HG03378 (cell line): ENCODE measurements around the gene SNRPA.
"Not testable (repeated sequence)": the region's sequence is repeated elsewhere in the genome, so short reads cannot be mapped to it uniquely, and the experiment has no call there.

ENCODE experiments used
- ATAC-seq: cut with Tn5 transposase; IDR thresholded peaks from one replicate; pipeline ENCODE4 v1.9.1; 2021; ENCODE audit warnings: mild to moderate bottlenecking, moderate library complexity; ENCODE audit not compliant: unreplicated experiment

SNRPA gene

DNA sequence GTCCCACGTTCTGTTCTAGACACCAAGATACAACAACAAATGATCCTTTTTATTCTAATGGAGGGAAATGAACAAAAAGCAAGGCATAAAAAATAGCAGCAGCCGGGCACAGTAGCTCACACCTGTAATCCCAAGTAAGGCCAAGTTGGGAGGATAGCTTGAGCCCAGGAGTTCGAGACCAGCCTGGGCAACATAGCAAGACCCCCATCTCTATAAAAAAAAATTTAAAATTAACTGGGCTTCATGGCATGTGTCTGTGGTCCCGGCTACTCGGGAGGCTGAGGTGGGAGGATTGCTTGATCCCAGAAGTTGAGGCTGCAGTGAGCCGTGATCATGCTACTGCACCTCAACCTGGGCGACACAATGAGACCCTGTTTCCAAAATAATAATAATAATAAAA lies 25.4 kb downstream of the SNRPA start:
- ATAC-seq: no peak

DNA sequence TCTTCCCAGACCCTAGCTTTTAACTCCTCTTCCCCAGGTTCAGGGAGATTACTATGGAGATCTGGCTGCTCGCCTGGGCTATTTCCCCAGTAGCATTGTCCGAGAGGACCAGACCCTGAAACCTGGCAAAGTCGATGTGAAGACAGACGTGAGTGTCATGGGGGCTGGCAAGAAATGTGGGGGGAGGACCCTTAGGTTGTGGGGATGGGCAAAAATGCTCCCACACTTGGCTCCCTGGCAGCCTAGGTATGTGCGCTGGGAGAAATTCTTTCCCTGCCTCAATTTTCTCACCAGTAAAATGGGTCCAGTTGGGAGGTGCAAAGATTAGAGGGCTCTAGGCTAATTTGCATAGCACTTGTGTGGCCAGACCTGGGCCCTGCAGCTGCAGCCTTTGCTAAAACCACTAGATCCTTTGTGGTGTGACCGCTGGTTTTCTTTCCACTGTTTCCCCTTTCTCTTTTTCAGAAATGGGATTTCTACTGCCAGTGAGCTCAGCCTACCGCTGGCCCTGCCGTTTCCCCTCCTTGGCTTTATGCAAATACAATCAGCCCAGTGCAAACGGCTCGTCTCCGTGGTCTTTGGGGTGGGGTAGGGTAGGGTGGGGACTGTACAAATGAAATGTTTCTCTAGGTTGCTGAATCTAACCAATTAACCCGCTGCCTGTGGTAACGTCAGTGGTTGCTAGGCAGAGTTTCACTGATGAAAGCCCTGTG lies 26.1 kb downstream of the SNRPA start:
- peak; percentile 53 for ATAC-seq

DNA sequence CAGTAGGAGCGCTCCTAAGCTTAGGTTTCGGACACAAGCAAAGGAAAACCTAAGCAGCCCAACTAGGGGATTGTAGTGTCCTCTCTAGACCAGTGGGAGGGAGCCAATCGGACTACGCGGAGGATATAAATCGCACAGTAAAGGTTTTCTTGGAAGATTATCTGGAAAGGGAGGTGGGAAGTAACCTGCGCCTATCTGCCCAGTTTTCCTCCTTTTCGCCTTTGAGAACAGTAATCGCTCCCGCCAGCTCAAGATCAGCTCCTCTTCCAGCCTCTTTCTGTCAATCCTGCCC lies 26.6 kb downstream of the SNRPA start:
- no peak for ATAC-seq

DNA sequence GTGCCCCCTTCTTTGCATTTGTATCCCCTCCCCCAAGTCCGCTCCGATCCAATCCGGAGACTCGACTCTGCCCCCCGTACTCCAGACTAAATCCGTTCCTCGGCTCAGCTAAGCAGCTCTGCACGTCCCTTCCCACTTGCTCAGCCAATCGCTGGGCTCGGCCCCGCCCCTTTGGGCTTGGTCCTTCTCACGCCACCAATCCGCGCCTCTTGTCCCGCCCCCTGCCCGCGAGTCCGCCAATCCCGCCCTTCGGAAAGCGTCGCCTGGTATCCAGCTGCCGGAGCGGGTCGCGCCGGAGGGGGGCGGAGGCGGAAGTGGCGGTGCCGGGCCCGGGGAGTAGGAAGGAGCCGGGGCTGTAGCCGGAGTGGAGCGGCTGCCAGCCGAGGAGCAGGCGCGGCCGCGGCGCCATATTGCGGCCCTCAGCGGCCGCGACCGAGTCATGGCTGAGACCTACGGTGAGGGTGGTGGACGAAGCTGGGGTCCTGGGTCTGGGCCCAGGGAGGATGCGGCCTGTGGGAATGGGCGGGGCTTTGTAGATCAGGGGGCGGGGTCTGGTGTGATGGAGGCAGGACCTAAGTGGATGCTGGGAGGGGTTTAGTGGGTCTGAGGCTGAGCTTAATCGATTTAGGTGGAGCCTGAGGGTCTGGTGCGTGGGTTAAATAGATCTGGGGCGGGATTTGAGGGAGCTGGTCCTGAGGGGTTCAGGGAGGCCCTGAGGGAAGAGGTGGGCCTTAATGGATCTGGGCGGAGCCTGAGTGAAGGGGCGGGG lies 27.1 kb downstream of the SNRPA start, which contains the start of gene RAB4B:
Gene RAB4B (plus strand): TSS at position 311 of the 769 bp plus-strand sequence. CDS start 129 bp downstream, at position 440.
- peak; percentile 49 for ATAC-seq

DNA sequence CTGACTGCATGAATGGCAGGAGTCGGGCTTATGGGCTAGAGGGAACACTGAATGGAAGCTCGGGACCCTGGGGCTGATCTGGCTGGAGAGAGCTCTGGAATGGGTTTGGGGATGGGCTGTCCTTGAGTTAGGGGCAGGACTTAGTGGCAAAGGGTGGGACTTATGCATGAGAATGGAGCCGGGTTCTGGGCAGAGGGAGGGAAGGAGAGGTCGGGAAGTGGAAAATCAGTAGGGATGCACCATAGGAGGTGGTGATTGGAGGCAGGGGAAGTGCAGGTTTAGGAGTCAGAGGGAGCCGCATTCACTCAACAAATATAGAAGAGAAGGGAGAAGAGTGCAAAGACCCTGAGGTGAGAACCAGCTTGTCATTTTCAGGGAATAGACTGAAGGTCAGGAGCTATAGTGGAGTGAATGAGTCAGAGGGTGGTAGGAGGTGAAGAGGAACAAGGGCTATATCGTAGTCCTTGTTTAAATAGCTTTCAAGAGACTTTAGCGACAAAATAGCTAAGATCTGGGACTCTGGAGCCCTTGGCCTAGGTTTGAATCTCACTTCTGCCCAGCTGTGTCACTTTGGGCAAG lies 27.8 kb downstream of the SNRPA start:
- no peak for ATAC-seq

DNA sequence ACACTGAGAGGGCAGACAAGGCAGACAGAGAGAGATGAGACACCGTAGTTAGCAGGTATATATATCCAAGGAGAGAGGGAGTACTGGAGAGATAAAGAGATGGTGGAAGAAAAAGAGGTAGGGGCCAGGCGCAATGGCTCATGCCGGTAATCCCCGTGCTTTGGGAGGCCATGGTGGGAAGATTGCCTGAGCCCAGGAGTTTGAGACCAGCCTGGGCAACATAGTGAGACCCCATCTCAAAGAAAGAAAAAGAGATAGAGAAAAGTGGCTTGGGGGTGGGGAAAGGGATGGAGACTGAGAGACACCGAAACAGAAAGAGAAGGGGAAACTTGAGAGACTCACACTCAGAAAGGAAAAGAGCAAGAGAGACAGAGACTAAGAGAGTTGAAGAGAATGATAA lies 29.6 kb downstream of the SNRPA start:
- ATAC-seq: no peak

DNA sequence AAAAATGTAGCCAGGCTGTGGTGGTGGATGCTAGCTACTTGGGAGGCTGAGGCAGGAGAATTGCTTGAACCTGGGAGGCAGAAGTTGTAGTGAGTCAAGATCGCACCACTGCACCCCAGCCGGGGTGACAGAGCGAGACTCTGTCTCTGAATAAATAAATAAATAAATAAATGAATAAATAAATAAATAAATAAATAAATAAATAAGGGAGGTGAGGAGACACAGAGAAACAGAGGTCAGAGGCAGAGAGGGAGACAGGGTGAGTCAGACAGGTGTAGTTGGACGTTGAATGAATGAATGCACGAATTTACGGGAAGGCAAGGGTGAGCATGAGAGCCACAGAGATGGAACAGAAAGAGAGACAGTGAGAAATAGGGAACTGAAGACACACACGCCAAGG lies 30.1 kb downstream of the SNRPA start:
- no peak for ATAC-seq

DNA sequence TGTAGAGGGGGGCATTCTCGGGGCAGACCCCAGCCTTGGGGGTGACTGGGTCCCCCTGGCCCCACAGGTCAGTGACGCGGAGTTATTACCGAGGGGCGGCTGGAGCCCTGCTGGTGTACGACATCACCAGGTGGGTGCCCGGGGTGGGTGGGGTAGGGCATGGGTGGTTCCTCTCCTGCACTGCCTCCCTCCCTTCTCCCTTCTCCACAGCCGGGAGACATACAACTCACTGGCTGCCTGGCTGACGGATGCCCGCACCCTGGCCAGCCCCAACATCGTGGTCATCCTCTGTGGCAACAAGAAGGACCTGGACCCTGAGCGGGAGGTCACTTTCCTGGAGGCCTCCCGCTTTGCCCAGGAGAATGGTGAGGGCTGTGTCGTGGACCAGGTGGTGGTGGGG lies 32.7 kb downstream of the SNRPA start:
- no peak for ATAC-seq

DNA sequence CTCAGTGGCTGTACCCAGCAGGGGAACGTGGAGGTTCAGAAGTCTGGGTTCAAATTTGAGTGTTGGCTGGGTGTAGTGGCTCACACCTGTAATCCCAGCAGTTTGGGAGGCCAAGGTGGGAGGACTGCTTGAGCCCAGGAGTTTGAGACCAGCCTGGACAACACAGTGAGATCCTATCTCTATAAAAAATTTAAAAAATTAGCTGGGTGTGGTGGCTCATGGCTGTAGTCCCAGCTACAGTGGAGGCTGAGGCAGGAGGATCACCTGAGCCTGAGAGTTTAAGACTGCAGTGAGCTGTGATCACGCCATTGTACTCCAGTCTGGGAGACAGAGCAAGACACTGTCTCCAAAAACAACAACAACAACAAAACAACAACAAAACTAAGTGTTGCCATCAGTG lies 33.1 kb downstream of the SNRPA start:
- not testable (repeated sequence) for ATAC-seq

DNA sequence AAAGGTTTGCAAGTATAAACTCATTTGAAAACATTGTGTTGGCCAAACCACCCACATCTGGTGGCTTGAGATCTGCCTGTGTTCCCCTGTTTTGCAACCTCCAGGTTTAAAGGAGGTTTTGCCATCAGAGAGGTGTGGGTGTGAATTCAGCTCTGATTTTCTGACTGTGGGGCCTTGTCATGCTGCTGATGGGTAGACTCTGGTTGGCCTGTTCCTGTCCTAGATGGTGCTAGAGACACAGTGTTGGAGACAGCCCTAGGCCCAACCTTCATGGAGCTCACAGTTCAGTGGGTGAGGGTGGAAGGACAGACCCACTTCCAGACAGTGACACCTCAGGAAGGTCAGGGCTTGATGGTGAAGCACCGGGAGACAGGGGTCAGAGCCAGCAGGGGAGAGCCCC lies 34.5 kb downstream of the SNRPA start:
- no peak for ATAC-seq

DNA sequence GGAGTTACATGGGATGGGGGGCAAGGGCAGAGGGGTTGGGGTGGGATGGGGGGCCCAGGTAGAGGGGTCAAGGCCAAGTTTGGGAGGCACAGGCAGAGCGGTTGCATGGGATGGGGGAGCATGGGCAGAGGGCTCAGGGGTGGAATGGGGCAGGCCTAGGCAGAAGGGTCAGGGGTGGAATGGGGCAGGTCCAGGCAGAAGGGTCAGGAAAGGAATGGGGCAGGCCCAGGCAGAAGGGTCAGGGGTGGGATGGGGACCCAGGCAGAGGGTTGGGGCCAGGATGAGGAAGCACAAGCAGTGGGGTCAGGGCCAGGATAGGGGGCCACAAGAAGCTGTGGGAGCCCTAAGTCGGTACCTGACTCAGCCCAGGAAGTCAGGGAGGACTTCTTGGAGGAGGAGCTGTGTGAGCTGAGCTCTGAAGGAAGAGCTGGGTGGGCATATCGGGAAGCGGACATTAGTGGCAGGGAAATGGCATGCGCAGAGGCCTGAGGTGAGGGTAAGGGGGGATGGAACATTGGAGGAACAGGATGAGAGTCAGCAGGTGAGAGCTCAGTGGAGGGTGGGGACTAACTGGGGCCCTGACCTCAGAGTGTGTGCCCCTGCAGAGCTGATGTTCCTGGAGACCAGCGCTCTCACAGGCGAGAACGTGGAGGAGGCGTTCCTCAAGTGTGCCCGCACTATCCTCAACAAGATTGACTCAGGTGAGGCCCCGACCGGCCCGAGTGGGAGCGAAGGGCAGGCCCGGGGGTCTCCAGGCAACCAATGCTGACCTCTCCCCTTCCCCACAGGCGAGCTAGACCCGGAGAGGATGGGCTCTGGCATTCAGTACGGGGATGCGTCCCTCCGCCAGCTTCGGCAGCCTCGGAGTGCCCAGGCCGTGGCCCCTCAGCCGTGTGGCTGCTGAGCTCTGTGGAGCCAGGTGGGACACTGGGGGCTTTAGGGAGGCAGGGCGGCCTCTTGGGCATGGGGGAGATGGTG lies 35.3 kb downstream of the SNRPA start:
- no peak for ATAC-seq

DNA sequence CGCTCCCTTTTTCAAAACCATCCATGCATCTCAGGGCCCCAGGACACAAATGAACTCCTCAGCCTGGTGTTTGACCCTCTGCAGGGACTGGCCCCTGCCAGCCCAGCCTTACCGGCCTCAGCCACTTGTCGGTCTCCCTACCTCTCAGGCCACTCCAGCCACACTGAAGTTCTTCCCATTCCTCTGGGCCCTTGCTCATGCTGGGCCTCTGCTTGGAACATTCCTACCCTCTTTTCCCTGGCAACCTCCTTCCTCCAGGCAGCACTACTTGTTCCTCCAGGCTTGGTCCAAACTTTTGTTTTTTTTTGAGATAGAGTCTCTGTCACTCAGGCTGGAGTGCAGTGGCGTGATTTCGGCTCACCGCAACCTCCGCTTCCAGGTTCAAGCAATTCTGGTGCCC lies 40.3 kb downstream of the SNRPA start:
- no peak for ATAC-seq

DNA sequence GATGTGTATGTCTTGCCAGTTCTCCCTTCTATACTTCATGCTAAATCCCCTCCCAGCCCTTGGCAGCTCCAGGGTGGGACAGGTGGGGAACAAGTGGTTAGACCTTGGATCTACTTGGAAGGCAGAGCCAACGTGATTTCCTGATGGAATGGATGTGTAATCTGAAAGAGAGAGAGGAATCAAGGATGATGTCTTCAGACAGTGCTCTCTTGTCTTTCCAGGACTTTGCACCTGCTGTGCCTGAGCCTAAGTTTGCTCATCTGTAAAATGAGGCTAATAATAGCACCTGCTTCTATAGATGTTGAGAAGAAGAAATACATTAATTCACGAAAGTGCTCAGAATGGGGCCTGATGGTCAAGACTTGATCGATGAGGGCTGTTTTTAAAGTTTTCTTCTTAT lies 41.0 kb downstream of the SNRPA start:
- no peak for ATAC-seq

DNA sequence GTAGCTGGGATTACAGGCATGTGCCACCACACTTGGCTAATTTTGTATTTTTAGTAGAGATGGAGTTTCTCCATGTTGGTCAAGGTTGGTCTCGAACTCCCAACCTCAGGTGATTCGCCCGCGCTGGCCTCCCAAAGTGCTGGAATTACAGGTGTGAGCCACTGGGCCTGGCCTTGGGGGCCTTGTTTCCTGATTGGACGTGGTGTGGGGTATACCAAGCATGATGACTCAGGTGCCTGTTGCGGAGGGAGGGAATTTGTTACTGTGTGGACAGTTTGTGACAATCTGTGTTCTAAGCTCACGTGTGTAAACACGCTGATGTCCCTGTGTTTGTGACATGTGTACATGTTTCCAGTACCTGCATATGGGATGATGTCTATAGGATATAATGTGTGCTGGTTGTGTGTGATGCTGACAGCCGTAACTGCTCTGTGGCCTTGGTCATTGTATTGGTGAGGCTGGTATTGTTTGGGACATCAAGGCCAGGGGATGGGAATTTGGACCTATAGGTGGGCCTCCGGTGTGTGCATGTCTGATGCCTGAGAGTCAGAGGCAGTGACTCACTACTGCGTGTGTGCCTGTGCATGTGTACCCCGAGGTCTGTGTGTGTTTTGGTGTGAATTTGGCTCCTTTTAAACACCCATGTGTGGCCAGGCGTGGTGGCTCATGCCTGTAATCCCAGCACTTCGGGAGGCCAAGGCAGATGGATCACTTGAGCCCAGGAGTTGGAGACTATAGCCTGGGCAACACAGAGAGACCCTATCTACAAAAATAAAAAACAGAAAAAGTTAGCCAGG lies 46.4 kb downstream of the SNRPA start:
- no peak for ATAC-seq

DNA sequence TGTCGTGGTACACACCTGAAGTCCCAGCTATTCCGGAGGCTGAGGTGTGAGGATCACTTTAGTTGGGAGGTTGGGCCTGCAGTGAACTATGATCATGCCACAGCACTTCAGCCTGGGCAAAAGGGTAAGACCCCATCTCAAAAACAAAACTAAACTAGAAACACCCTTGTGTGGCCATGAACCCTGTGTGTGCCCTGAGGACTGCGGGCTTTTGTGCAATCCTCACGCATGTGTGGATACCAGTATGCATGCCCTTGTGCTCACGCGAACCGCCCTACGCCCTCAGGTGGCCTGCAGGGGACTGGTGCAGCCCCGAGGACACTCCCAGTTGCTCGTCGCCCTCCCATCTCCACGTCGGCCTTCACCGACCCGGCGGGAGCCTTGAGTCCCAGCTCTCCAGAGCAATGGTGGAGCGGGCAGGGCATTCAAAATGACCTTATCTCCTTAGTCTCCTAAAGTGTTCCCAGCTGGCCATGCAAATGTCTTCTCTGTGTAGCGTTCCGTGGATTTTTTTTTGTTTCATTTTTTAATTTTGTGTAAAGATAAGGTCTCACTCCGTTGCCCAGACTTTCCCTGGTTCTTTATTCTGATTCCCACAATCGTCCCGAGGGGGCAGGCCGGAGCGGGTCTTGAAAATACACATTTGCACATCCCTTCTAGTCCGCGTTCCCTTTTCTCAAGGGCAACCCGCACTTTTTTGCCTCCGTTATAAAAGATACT lies 47.1 kb downstream of the SNRPA start:
- ATAC-seq: peak; percentile 20

DNA sequence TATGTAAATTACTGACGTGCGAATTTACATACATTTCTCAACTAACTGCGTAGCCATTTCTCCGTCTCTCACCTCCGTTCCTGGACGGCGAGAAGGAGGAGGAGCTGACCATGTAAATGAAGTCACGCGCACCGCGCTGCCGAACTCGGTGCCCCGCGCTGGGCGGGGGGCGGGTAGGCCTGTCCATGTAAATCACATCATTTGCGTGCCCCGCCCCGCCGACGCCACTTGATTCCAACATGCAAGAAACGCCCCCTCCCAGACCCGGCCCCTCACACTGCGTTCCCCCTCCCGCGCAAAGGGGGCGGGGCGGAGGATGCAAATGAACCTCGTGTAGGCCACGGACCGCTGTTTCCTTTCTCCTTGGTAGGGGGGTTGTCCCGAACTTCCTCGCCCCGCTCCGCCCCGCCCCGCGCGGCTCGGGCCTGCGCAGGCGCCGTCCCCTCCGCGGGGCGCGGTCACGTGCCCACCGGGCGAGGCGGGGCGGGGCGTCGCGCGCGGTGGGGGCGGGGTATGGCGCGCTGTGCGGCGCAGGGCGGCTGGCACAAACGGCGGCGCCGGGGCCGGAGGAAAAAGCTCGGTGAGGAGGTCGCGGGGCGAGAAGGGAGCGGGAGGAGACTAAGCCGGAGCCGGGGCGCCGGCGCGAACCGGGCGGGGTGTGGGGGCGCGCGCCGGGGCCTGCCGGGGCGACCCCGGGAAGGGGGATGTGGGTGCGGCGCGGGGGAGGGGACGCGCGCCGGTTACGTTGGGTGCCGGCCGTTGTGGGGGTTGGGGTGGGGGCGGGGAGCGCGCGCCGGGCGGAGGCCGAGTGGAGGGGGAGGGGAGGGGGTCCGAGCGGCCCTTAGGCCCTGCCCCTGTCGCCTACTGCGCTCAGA lies 47.9 kb downstream of the SNRPA start, which contains the start of gene EGLN2:
Gene EGLN2 (plus strand): TSS at position 509 of the 875 bp plus-strand sequence. CDS start 1,382 bp downstream, outside the sequence.
- peak; percentile 74 for ATAC-seq

DNA sequence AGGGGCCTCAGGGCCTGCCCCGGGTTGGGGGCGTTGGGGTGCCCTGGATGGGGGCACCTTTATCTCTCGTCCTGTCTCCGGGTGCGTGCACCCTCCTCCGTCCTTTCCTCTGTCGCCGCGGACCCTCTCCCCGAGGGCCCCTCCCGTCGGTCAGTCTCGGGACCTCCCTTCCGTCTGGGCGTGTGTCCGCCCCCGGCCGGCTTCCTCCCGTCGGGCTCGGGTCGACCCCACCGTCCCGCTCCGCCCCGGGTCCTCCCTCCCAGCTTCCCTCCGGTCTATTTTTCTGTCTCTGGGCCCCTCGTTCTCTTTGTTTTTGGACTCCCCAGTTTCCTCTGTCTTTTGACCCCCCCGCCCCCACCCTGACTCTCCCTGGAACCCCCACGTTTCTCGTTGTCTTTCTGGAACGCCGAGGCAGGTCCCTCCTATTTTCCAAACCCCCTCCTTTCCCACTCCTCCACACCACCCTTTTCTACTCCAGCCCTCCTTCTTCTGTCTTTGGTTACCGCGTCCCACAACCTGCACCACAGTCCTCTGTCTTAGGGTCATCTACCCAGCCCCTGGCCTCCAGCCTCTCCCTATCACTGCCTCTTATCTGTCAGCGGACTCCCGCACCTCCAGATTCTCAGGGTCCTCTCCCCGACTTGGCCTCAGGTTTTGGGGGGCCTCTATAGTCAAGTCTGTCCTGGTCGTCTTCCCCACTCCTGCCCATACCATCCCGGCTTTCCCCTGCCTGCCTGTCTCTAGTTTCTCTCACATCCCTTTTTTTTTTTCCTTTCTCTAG lies 48.7 kb downstream of the SNRPA start:
- no peak for ATAC-seq
